ENCODE data around the gene RALY.

Gene RALY

DNA sequence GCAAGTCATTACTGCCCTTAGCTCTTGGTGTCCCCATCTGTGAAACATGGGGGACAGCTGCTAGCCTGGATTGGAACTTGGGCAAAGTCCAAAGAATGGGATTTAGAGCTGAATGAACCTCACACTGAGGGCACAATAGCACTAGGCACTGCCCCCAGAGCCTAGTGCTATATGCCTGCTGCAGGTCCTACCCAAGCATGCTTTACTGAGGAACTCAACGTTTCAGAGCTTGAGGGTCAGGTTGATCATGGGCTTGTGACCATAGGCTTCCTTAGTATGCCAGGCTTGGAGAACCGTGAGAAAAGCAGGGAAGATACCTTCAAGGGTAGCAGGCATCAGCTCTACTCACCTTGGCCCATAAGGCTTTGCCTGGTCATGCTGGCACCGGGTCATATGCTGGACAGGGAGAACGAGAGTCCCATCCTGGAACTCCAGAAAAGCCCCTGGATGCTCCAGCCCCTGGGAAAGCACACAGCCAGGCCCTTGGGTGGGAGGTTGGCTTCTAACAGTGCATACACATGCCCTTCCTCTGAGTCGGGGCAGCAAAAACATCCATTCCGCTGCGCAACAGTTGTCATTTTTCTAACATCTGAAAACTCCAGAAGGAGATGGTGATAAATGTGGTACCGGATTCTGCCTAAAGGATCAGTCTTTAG, 88.6 kb downstream of the RALY start:
- no peak for DNase-seq (ENCODE audit: low spot score)

GRCh38 chr20:34083137-34083536, 89.4 kb downstream of the RALY start:
- no peak for DNase-seq (ENCODE audit: low spot score)

DNA sequence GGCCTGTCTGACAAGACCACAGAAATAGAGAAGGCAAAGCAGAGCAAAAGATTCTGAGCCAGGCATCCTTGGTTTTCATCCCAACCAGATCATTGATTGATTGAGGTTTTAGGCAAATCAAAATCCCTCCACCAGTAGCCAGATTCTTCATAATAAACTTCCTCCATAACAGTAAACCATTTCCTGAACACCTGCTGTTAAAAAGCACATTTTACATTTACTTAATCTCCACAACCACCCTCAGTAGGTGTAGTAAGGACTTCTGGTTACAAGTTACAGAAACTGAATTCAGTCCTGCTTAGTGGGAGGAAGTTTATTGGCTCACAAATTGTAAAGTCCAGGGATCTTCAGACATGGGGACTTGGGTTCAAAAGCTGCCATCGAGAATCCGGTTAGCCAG, 90.1 kb downstream of the RALY start:
- DNase-seq (ENCODE audit: low spot score) = no peak

- no peak for DNase-seq (ENCODE audit: low spot score)
Observed at GRCh38 chr20:34084227-34084923, 90.7 kb downstream of the RALY start.

- no peak for DNase-seq (ENCODE audit: low spot score)
Observed at GRCh38 chr20:34085544-34086040, 91.9 kb downstream of the RALY start.

GRCh38 chr20:34088305-34089174, 94.8 kb downstream of the RALY start:
- DNase-seq (ENCODE audit: low spot score) = no peak

DNA sequence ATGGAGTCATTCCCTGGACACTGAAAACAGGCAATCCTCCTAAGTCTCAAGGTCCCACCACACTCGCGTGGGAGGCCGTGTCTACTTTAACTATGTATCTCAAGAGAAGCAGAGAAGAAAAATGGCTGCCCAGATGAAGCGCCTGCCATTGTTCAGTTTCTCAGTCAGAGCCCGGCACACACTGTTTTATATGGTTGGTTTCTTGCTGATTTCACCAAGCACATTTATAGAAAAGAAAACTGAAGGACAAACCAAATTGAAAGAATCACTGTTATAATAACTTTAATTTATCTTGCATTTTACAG, 95.4 kb downstream of the RALY start:
- no peak for DNase-seq (ENCODE audit: low spot score)

GRCh38 chr20:34089655-34090345, 96.1 kb downstream of the RALY start:
- DNase-seq (ENCODE audit: low spot score) = no peak

DNA sequence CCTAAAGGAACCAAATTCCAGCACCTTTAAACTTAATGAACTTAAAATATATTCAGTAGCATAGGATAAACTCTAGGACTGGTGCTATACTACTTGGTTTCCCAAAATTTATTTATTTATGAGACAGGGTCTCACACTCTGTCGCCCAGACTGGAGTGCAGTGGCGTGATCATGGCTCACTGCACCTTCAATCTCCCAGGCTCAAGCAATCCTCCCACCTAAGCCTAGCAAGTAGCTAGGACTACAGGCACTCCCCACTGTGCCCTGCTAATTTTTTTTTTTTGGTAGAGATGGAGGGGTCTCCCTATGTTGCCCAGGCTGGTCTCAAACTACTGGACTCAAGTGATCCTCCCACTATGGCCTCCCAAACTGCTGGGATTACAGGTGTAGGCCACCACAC, 96.9 kb downstream of the RALY start:
- no peak for DNase-seq (ENCODE audit: low spot score)

DNA sequence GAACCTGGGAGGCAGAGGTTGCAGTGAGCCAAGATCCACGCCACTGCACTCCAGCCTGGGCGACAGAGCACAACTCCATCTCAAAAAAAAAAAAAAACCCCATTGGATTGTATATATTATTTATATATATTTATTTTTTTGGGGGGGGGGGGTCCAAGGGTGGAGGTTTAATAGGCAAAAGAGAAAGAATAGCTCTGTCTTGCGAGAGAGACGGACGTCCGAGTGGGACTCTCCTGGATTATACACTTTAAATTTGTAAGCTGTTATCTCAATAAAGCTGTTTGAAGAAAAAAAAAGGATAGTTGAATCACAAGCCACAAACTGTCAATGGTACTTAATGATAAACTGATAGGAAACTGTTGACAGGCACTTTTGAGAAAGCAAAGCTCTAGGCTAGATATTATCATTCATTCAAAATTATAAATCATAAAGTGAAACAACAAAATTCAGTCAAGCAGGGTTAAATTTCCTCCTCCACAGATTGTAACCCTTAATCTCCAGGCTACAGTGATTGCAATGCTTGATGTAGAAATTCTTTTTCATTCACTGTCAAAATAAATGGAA, 98.0 kb downstream of the RALY start:
- DNase-seq (ENCODE audit: low spot score) = no peak

DNA sequence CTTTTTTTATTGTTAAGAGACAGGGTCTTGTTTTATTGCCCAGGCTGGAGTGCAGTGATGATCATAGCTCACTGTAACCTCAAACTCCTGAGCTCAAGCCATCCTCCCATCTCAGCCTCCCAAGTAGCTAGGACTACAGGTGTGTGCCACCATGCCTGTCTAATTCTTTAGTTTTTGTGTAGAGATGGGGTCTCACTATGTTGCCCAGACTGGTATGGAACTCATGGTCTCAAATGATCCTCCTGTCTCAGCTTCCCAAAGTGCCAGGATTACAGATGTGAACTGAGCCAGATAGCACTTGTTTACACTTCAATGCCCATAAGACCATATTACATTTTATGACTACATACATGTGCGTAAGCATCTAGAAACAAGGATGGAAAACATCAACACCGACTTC, 100.2 kb downstream of the RALY start:
- DNase-seq (ENCODE audit: low spot score) = no peak

DNA sequence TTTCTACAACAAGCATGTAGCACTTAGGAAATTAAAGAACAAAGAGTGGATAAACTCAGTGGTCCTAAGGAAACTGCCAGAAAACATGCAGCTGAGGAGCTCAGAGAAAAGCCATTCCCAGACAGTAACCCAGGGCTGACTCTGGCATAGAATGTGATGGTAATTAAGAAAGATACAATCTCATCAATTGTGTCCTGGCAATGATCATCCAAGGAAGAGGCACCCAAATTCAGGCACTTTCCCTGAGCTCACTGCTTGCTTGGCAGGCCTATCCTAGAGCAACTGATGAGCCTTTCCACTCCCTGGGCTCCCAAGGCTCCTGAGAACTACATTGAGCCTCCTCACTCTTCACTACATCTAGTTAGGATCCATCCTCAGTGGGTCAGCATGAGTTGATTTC, 102.1 kb downstream of the RALY start:
- no peak for DNase-seq (ENCODE audit: low spot score)

DNA sequence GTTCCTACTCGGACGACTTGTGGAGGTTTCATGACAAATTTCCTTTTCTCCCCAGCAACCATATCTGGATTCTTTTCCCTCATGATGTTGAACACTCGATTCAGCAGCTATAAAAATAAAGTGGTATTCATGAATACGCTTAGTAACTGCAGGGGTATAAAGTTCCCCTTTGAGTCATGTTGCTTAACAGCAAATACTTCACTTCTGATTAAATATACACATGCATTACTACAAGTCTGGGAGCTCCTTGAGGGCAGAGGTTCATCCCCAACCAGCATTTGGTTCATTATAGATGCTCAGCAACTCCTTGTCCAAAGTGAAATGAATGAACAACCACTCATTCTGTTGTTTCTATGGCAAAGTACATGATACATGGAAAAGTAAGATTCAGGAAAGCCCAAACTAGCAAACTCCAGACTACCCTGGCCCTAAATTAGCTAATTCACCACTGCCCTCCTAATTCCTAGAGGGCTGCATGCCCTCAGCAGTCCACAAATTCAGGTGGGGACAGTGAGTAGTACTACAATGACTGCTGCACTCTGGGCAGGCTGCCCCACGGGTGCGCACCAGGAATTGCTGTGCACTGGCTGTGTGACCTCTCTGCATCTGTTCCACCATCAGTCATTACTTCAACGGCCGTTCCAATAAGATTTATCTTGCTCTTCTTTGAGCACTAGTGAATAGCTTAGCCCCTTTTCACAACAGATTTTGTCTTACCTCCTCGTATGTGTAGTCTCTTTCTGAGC, 103.2 kb downstream of the RALY start:
- no peak for DNase-seq (ENCODE audit: low spot score)

DNA sequence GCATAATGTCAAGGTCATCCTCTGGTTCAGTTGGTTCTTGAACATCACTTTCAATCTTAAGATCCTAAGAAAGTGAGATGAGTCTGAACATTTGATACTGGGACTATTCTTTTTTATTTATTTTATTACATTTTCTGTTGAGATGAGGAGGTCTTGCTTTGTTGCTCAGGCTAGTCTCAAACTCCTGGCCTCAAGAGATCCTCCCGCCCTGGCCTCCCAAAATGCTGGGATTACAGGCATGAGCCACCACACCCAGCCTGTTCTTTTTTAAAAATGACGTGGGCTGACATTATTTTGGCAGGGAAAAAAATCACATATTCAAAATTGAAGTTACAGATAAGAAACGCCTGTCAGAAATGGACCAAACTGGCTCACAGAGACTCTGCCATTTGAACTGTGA, 104.9 kb downstream of the RALY start:
- no peak for DNase-seq (ENCODE audit: low spot score)

DNA sequence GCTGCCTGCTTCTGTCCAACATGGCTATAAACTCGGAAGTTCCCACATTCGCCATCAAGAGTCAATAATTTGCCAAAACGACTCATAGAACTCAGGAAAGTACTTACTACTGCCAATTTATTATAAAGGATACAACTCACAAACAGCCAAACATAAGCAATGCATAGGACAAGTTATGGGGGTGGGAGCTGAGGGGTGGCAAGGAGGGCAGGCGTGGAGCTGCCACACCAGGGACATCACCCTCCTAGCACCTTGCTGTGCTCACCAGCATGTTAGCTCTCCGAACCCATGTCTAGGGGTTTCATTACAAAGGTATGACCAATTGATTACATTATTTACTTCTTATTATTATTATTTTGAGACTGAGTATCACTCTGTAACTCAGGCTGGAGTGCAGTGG, 106.0 kb downstream of the RALY start:
- DNase-seq (ENCODE audit: low spot score) = no peak

GRCh38 chr20:34100576-34100975, 106.9 kb downstream of the RALY start:
- no peak for DNase-seq (ENCODE audit: low spot score)

DNA sequence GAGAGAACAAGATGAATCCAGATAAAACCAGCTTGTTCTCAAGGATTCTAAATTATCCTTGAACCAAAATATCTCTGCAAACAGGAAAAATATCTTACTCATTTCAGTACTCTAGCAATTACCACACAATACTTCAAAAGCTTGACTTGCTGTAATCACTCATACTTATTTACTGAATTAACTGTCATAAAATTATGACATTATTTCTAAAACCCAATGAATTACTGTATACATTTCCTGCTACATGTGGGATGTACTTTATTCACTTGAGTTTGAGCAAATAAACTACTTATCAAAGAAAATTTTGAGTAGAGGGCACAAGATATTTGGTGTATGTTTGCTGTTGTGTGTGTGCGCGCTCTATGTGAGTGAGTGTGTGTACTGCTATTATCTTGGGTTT, 108.6 kb downstream of the RALY start:
- no peak for DNase-seq (ENCODE audit: low spot score)

DNA sequence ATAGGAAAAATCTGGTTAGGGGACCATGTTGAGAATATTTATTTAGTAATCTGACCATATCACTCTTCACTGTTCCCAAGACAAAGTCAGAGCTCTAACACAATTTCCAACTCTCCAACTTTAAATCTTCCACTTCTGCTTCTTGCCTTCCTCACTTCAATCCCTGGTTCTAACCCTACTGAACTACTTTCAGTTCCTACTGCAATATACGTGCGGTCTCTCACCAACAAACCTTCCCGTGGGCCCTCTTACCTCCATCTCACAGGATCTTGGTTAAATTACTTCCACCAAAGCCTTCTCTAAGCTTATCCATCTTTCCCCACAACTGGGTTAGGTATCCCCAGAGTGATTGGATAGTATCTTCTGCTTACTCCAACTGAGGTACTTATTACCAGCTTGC, 110.3 kb downstream of the RALY start:
- DNase-seq (ENCODE audit: low spot score) = no peak

DNA sequence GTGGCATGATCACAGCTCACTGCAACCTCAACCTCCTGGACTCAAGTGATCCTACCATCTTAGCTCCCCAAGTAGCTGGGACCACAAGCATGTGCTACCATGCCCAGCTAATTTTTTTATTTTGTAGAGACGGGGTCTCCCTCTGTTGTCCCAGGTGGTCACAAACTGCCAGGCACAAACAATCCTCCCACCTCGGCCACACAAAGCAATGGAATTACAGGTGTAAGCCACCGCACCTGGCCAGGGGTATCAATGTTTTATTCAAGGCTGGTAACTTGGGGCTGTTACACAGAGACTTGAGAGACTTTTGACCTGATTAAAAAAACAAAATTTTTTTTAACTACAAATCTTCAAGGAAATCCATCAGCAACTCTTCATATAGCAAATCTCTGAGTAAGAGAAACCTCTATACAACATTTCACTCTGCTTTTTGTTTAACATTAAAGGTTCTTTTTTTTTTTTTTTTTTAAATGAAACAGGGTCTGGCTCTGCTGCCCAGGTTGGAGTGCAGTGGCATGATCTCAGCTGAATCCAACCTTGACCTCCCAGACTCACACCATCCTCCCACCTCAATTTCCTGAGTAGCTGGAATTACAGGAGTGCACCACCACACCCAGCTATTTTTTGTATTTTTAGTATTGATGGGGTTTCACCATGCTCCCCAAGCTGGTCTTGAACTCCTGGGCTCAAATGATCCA, 112.4 kb downstream of the RALY start:
- DNase-seq (ENCODE audit: low spot score) = no peak

DNA sequence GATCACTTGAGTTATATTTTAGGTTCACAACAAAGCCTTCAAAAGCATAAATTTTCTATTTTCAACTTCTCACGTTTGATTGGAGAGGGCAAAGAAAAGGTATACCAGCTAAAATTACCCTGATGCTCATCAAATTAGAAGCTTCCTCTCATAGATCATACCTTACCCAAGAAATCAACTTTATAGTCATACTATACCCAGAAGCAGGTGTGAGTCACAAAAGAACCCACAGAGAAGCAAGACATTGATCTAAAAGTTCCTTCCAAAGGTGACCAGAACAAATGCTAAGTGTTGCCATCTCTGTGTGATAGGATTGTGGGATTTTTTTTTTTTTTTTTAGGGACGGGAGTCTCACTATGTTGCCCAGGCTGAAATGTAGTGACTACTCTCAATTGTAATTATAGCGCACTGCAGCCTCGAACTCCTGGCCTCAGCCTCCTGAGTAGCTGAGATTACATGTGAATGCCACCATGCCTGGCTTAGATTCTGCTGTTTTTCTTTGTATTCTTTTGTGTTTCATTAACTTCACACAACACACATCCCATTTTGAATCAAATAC, 115.0 kb downstream of the RALY start:
- DNase-seq (ENCODE audit: low spot score) = no peak

Data from germinal center (tissue), 1 donor.